Measurements from ENCODE around the gene C1orf167. TPM values are rescaled to one million over a fixed set of nuclear protein-coding genes. Genes with fewer than 3 reads are reported as not detected.

Gene C1orf167
- total and polyA plus RNA-seq, 10 of the 15 experiments (the other 5 are each of a cell fraction or from before 2014, with no cell fraction given) = 0.17 to 0.31 TPM; not detected in 8

GRCh38 chr1:11741919-11742558 lies 20.0 kb upstream of the C1orf167 start:
- POLR2A ChIA-PET = no interaction called here
- FAIRE-seq (no peak), ATAC-seq (no peak), DNase-seq (ENCODE audit: low read depth, low spot score) (no peak)
- CTCF ChIA-PET = no interaction called here
- TF ChIP-seq RAD21 (IDR thresholded peaks at IDR 0.05; ENCODE audit: insufficient read depth, low read depth, low read length) = no peak
- TF ChIP-seq MTA2 (IDR thresholded peaks at IDR 0.05; ENCODE audit: low read depth) = no peak
- no peak for TF ChIP-seq BRCA1 (IDR thresholded peaks at IDR 0.05; ENCODE audit: low read depth, low read length)
- no peak for TF ChIP-seq SIN3A (IDR thresholded peaks at IDR 0.05; ENCODE audit: low read depth, low read length)
- TF ChIP-seq ZBTB33 (IDR thresholded peaks at IDR 0.05) = no peak
- no peak for TF ChIP-seq ELK1 (IDR thresholded peaks at IDR 0.05; ENCODE audit: low read depth, low read length)
- TF ChIP-seq ZNF217 (IDR thresholded peaks at IDR 0.05) = no peak
- no peak for TF ChIP-seq TCF7 (IDR thresholded peaks at IDR 0.05; ENCODE audit: borderline replicate concordance)
- TF ChIP-seq ZNF24 (IDR thresholded peaks at IDR 0.05) = no peak
- no peak for TF ChIP-seq E4F1 (IDR thresholded peaks at IDR 0.05; ENCODE audit: borderline replicate concordance, partially characterized antibody)
- no peak for TF ChIP-seq JUND (IDR thresholded peaks at IDR 0.05; ENCODE audit: low read depth, low read length)
- TF ChIP-seq FOXM1 (IDR thresholded peaks at IDR 0.05; ENCODE audit: low read depth, low read length) = no peak
- Histone ChIP-seq H3K9ac (ENCODE audit: control insufficient read depth, insufficient read depth, low read length) (no peak overlapping the region), H2AFZ (ENCODE audit: control insufficient read depth, low read depth, low read length) (no peak overlapping the region), H4K20me1 (ENCODE audit: control insufficient read depth, insufficient read depth) (no peaks in the 10 kb centered on the region), H3K4me2 (ENCODE audit: control insufficient read depth, insufficient read depth) (no peak overlapping the region), H3K27me3 (replicated peaks in 1 of 2; ENCODE audit: control insufficient read depth in 2 of 2, insufficient read depth in 2 of 2, low read length in 1 of 2) (no peaks in the 10 kb centered on the region), H3K36me3 (ENCODE audit: control insufficient read depth in 2 of 2, insufficient read depth in 2 of 2, low read length in 1 of 2) (no peaks in the 10 kb centered on the region), H3K9me3 (replicated peaks; ENCODE audit: control insufficient read depth, insufficient read depth, low read length) (no peaks in the 10 kb centered on the region), H3K4me3 (no peak overlapping the region), H3K27ac (ENCODE audit: control insufficient read depth, insufficient read depth) (no peak overlapping the region), H3K4me1 (ENCODE audit: control insufficient read depth, insufficient read depth, low read length) (peaks cover 15% of the 10 kb centered on the region), H3K79me2 (ENCODE audit: control insufficient read depth, insufficient read depth, low read length) (no peaks in the 10 kb centered on the region)
- RAD21 ChIA-PET (ENCODE audit: unreplicated experiment) = no interaction called here
- intact Hi-C loops (cut with micrococcal nuclease; ENCODE audit: unreplicated experiment) = no loop called here
- SMC1A ChIA-PET (ENCODE audit: uncharacterized antibody, unreplicated experiment) = no interaction called here
- 81% methylated on average over 5 of the region's 5 CpGs for WGBS (ENCODE audit: insufficient coverage, insufficient replicate concordance, low lambda C conversion rate, missing lambda C conversion rate)
- in situ Hi-C loops (cut with MboI) = no loop called here
- no TSS peak for BruUV-seq (replicated peaks)
